Esophagus squamous epithelium (tissue), 5 donors: ENCODE results near the gene POM121L2. TPM values are rescaled to one million over a fixed set of nuclear protein-coding genes. Genes with fewer than 3 reads are reported as not detected.

Experiments used
- DNase-seq: peaks from one replicate; lab custom pipeline; 2025; lab: John Stamatoyannopoulos, UW
- H3K27ac ChIP-seq, 4 donors: fragments of 200-600 bp; sonication (generic); one replicate each; pipeline ENCODE4 v1.5.1; 2016 to 2019; ENCODE audit warnings: mild to moderate bottlenecking in 1 of 4
- H3K27me3 ChIP-seq, 4 donors: fragments of 200-600 bp; sonication (generic); 1 replicate in 3 of 4; 2 replicates in 1 of 4; pipeline versions ENCODE4 v1.5.1 to v1.6.0; 2017 to 2021; ENCODE audit warnings: antibody characterized with exemption in 1 of 4
- H3K36me3 ChIP-seq, 3 donors: fragments of 200-600 bp; sonication (generic); one replicate each; pipeline ENCODE4 v1.5.1; 2016 to 2019
- H3K4me1 ChIP-seq, 3 donors: fragments of 200-600 bp; sonication (generic); one replicate each; pipeline ENCODE4 v1.5.1; 2017 to 2019
- H3K4me3 ChIP-seq, 4 donors: fragments of 200-600 bp; sonication (generic); 1 replicate in 3 of 4; 2 replicates in 1 of 4; pipeline ENCODE4 v1.5.1; 2016 to 2019; ENCODE audit warnings: mild to moderate bottlenecking in 2 of 4, moderate library complexity in 1 of 4
- H3K9me3 ChIP-seq, 3 donors: fragments of 200-600 bp; sonication (generic); one replicate each; pipeline ENCODE4 v1.5.1; 2016 to 2019
- POLR2A ChIP-seq, 4 donors: fragments of 450-650 bp; IDR thresholded peaks; one replicate each; pipeline ENCODE4 v1.6.1; 2017; ENCODE audit warnings: antibody characterized with exemption in 4 of 4, mild to moderate bottlenecking in 4 of 4, moderate library complexity in 3 of 4
- whole genome bisulfite sequencing, 2 donors: methylation state at CpG; one replicate each; pipeline ENCODE4 v1.1.5; 2018; 5-methylcytosine and 5-hydroxymethylcytosine counted together
- intact Hi-C: fragments of 100-400 bp; cut with DNase I; formaldehyde crosslinking; loops from one replicate; pipeline ENCODE4 v1.15.0; 2022
- total RNA-seq, 4 donors: library from RNA; depleted of rRNA; stranded (reverse); fragments of >200 nt; gene quantifications; one replicate each; pipeline ENCODE4 v1.1.0, GENCODE V29; 2016
- TF ChIP-seq, protein P1 (sequence below), 6 experiments: fragments of 450-650 bp in 4 of 6; fragments of 200-600 bp in 2 of 6; sonication (generic) in 2 of 6; IDR thresholded peaks; one replicate each; pipeline ENCODE4 v1.5.1; 2016 to 2019; ENCODE audit warnings: antibody characterized with exemption in 6 of 6, mild to moderate bottlenecking in 4 of 6, moderate library complexity in 4 of 6
- donor health status: DM: yes; HTN: yes; CAD: no.

The POM121L2 gene
- total RNA-seq, 4 donors from 2014 or later, result not detected

DNA sequence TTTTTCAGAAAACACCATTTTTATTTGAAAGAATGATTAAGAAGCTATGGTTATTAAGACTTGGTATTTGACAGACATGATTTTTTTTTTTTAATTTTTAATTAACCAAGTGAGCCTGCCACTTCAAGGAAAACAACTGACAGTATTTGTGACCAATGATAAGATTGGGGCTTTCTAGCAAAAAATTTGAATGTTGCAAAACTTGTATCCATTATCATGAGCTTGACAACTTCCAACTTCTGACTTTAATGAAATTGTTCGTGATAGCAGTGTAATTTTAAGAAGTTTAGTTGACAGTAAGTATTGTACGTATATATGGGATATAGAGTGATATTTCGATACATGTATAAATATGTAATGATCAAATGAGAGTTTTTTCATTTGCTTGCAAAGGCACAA lies 21.6 kb upstream of the POM121L2 start:
- H3K27me3 ChIP-seq, result peaks cover 0 to 65% (median 0%) of the 10 kb centered on the region in 4 donors
- whole genome bisulfite sequencing, 2 donors, result 72 to 73% methylated on average over 3 of the region's 3 CpGs

DNA sequence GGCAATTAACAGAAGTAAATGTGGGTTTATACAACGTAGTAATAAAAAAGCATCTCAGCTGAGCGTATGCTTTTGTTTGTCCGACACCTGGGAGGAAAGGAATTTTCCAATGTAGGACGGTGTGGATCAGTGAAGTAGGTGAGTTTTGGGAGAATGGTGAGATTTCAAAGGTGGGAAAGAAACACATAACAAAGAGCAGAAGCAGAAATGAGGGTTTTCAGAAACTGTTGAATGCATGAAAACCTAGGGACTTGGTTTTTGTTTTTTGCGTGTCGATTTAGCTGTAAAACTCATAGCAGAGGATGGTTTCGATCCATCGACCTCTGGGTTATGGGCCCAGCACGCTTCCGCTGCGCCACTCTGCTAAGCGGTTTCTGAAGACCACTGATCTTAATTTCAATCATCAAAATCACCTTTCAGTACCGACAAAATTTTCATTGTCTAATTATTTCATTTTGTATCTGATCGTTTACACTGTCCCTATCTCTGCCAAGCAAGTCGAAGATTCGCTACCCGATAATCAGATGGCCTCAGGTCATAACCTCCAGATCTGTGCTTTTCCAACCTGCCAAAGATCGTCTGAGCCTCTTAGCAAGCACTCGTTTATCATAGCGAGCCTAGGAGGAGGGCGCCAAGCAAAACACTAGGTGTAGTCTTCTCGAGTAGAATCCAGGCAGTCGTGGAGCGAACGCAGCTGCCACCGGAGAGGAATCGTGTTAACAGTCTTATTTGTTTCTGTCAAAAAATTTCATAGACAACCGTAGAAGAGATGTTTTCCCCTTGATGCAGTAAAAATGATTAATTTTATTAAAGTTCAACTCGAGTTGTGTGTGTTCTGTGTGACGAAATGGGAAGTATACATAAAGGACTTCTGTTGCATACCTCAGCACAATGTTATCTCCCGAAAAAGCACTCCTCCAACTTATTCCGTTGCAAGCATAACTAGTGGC lies 20.9 kb upstream of the POM121L2 start:
- Histone ChIP-seq H3K9me3 (no peaks in the 10 kb centered on the region), H3K36me3 (no peaks in the 10 kb centered on the region), H3K4me1 (peaks cover 0 to 5% (median 0%) of the 10 kb centered on the region in 3 donors), H3K27ac (no peak overlapping the region), H3K4me3 (peak overlapping the region in 2 of 4 donors; percentile 19 to 44), H3K27me3 (peaks cover 0 to 70% (median 0%) of the 10 kb centered on the region in 4 donors)
- WGBS, 2 donors, result 9 to 11% methylated on average over 31 to 32 of the region's 32 CpGs
- no peak for DNase-seq
- TF ChIP-seq POLR2A (IDR thresholded peaks at IDR 0.05), result no peak
- TF ChIP-seq, protein P1, sequence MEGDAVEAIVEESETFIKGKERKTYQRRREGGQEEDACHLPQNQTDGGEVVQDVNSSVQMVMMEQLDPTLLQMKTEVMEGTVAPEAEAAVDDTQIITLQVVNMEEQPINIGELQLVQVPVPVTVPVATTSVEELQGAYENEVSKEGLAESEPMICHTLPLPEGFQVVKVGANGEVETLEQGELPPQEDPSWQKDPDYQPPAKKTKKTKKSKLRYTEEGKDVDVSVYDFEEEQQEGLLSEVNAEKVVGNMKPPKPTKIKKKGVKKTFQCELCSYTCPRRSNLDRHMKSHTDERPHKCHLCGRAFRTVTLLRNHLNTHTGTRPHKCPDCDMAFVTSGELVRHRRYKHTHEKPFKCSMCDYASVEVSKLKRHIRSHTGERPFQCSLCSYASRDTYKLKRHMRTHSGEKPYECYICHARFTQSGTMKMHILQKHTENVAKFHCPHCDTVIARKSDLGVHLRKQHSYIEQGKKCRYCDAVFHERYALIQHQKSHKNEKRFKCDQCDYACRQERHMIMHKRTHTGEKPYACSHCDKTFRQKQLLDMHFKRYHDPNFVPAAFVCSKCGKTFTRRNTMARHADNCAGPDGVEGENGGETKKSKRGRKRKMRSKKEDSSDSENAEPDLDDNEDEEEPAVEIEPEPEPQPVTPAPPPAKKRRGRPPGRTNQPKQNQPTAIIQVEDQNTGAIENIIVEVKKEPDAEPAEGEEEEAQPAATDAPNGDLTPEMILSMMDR (IDR thresholded peaks at IDR 0.05), result no peak
- intact Hi-C loops, result no loop called here

More for the DNA sequence above, 21.6 kb upstream of the POM121L2 start:
- no peak for DNase-seq
- Histone ChIP-seq H3K36me3 (no peaks in the 10 kb centered on the region), H3K27ac (no peak overlapping the region), H3K4me3 (no peak overlapping the region), H3K9me3 (no peaks in the 10 kb centered on the region), H3K4me1 (peaks cover 0 to 5% (median 0%) of the 10 kb centered on the region in 3 donors)
- intact Hi-C loops, result no loop called here
- no peak for TF ChIP-seq POLR2A (IDR thresholded peaks at IDR 0.05)
- TF ChIP-seq, protein P1 (IDR thresholded peaks at IDR 0.05), result no peak

DNA sequence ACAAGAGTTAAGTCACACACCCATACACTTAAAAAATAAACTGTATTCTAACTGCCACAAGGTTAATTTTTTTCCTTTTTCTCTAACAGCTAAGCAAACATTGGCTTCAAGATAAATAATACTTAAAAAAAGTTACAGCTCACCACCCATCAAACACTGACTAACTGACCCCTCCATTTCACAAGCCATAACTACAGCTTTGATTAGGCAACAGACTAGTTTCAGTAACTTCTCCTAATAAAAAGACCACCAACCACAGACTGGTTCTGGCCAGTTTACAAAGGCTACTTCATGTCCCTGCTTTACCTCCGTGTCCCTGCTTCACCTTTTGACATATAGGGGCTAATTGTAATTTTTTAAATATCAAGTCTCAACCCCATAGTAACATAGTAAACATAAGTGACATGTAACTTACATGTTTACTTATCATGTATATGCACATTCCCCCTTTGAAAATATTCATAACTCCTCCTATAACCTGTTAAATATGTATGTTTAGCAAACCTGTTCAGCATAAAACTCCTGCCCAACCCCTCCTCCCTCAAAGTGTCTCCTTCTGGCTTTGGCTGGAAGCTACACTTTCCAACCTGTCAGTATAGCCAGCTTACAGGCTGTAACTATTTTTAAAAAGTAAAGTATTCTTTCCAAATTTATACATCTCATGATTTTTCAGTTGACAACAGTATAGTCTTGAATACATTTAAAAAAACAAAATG lies 15.1 kb upstream of the POM121L2 start:
- no peaks in the 10 kb centered on the region for H3K36me3 ChIP-seq
- H3K4me1 ChIP-seq, result no peaks in the 10 kb centered on the region
- 22 to 27% methylated on average over 1 of the region's 1 CpG for WGBS, 2 donors
- intact Hi-C loops, result no loop called here
- H3K27ac ChIP-seq, result no peak overlapping the region
- TF ChIP-seq, protein P1 (IDR thresholded peaks at IDR 0.05), result no peak
- TF ChIP-seq POLR2A (IDR thresholded peaks at IDR 0.05), result no peak
- H3K9me3 ChIP-seq, result no peaks in the 10 kb centered on the region
- H3K4me3 ChIP-seq, result no peak overlapping the region
- no peak for DNase-seq
- peaks cover 0 to 70% (median 0%) of the 10 kb centered on the region in 4 donors for H3K27me3 ChIP-seq

DNA sequence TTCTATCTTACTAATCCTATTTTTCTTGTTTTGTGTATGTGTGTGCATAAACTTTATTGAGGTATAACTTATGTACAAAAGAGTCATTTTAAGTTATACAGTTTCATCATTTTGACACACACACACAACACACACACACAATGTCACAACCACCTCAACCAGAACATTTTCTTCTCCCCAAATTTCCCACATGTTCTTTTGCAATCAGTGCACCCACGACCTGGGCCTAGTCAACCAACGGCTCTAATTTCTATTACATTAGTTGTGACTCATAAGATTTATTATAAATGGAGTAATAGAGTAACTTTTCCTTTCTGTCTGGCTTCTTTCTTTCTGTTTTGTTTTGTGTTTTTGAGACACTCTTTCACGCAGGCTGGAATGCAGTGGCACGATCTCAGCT lies 9.8 kb upstream of the POM121L2 start:
- no peaks in the 10 kb centered on the region for H3K36me3 ChIP-seq
- H3K27me3 ChIP-seq, result peaks cover 0 to 45% (median 0%) of the 10 kb centered on the region in 4 donors
- DNase-seq, result no peak
- 59 to 62% methylated on average over 4 of the region's 4 CpGs for WGBS, 2 donors
- no peaks in the 10 kb centered on the region for H3K9me3 ChIP-seq
- H3K4me3 ChIP-seq, result no peak overlapping the region
- intact Hi-C loops, result no loop called here
- no peaks in the 10 kb centered on the region for H3K4me1 ChIP-seq
- H3K27ac ChIP-seq, result no peak overlapping the region
- TF ChIP-seq POLR2A (IDR thresholded peaks at IDR 0.05), result no peak
- TF ChIP-seq, protein P1 (IDR thresholded peaks at IDR 0.05), result no peak

DNA sequence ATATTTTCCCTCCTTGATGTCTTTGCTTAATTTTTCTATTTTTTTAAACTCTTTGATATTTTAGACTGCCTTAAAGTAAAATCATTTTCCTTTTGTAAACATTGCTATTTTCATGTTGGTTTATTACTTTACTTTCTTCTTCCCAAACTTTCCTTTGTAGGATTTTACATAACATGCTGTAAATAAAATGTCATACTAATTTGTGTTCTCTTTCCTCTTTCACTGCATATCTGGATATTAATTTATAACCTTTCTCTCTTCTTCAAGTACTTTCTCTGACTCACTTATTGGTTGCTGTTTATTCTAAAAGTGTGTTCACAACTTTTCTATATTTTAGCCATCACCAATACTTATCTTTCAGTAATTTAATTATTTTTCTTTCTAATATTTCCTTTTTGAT lies 9.3 kb upstream of the POM121L2 start:
- H3K4me3 ChIP-seq, result no peak overlapping the region
- no peaks in the 10 kb centered on the region for H3K4me1 ChIP-seq
- intact Hi-C loops, result no loop called here
- no peak overlapping the region for H3K27ac ChIP-seq
- DNase-seq, result no peak
- TF ChIP-seq POLR2A (IDR thresholded peaks at IDR 0.05), result no peak
- TF ChIP-seq, protein P1 (IDR thresholded peaks at IDR 0.05), result no peak
- H3K9me3 ChIP-seq, result no peaks in the 10 kb centered on the region
- H3K36me3 ChIP-seq, result no peaks in the 10 kb centered on the region
- H3K27me3 ChIP-seq, result peaks cover 0 to 40% (median 0%) of the 10 kb centered on the region in 4 donors
